Hepatocyte (in vitro differentiated cells): Measurements from ENCODE around the gene HOXD9. TPM values are rescaled to one million over a fixed set of nuclear protein-coding genes. Genes with fewer than 3 reads are reported as not detected.
A peak's percentile ranks its signal among the peaks of the same experiment; 100 is the strongest.

ENCODE experiments used
- DNase-seq: peaks from one replicate; pipeline ENCODE4 v3.0.0-alpha.2; 2016; ENCODE audit warnings: low spot score
- H2AFZ ChIP-seq: fragments of 200-600 bp; sonication (generic); 2 replicates; pipeline ENCODE4 v1.6.0; 2016; ENCODE audit warnings: antibody characterized with exemption, mild to moderate bottlenecking
- H3K27ac ChIP-seq: fragments of 200-600 bp; sonication (generic); 2 replicates; pipeline ENCODE4 v1.5.1; 2016; ENCODE audit warnings: mild to moderate bottlenecking
- H3K27me3 ChIP-seq: fragments of 200-600 bp; sonication (generic); 2 replicates; pipeline ENCODE4 v1.6.1; 2016
- H3K36me3 ChIP-seq: fragments of 200-600 bp; sonication (generic); replicated peaks from 2 replicates; pipeline ENCODE4 v1.5.1; 2016; ENCODE audit warnings: low read depth; ENCODE audit not compliant: insufficient read depth
- H3K4me1 ChIP-seq: fragments of 200-600 bp; sonication (generic); 2 replicates; pipeline ENCODE4 v1.5.1; 2016; ENCODE audit warnings: mild to moderate bottlenecking, moderate library complexity; ENCODE audit not compliant: insufficient read depth
- H3K4me2 ChIP-seq: fragments of 200-600 bp; sonication (generic); 2 replicates; pipeline ENCODE4 v1.6.0; 2016
- H3K4me3 ChIP-seq: fragments of 200-600 bp; sonication (generic); 2 replicates; pipeline ENCODE4 v1.5.1; 2016; ENCODE audit warnings: mild to moderate bottlenecking
- H3K79me2 ChIP-seq: fragments of 200-600 bp; sonication (generic); 2 replicates; pipeline ENCODE4 v1.6.0; 2017; ENCODE audit warnings: mild to moderate bottlenecking
- H3K9me2 ChIP-seq: fragments of 200-600 bp; sonication (generic); replicated peaks from 2 replicates; pipeline ENCODE4 v1.6.0; 2017; ENCODE audit warnings: mild to moderate bottlenecking; ENCODE audit not compliant: insufficient read depth
- H3K9me3 ChIP-seq: fragments of 200-600 bp; sonication (generic); 2 replicates; pipeline ENCODE4 v1.5.1; 2016; ENCODE audit warnings: low read depth, mild to moderate bottlenecking
- H4K20me1 ChIP-seq: fragments of 200-600 bp; sonication (generic); 2 replicates; pipeline ENCODE4 v1.6.0; 2016; ENCODE audit warnings: mild to moderate bottlenecking; ENCODE audit not compliant: insufficient read depth, poor library complexity, severe bottlenecking
- EZH2 ChIP-seq: fragments of 200-600 bp; sonication (generic); IDR thresholded peaks from 2 replicates; pipeline ENCODE4 v1.6.1; 2016; ENCODE audit warnings: antibody characterized with exemption, mild to moderate bottlenecking, borderline replicate concordance
- EZH2phosphoT487 ChIP-seq: fragments of 200-600 bp; sonication (generic); IDR thresholded peaks from one replicate; pipeline ENCODE4 v1.6.1; 2018; ENCODE audit warnings: antibody characterized with exemption, mild to moderate bottlenecking, low read depth, moderate library complexity; ENCODE audit not compliant: unreplicated experiment, severe bottlenecking
- WGBS: methylation state at CpG from one replicate; pipeline ENCODE4 v1.1.6; 2016; ENCODE audit warnings: low lambda C conversion rate; ENCODE audit errors: missing lambda C conversion rate; 5-methylcytosine and 5-hydroxymethylcytosine counted together
- polyA plus RNA-seq: library from polyadenylated mRNA; unstranded; fragments of >200 nt; fragmentation: Nextera tagmentation; extraction: Ambion mirVana; gene quantifications from 2 replicates; pipeline ENCODE4 v1.2.1, GENCODE V29; 2016
- total RNA-seq: library from RNA; depleted of rRNA; stranded (reverse); fragments of >200 nt; gene quantifications from 2 replicates; pipeline ENCODE4 v1.2.3, GENCODE V29; 2014
- TF ChIP-seq, protein P1 (sequence below): fragments of 200-600 bp; sonication (generic); IDR thresholded peaks from 2 replicates; pipeline ENCODE4 v1.5.1; 2016; ENCODE audit warnings: antibody characterized with exemption, mild to moderate bottlenecking; ENCODE audit not compliant: poor library complexity

HOXD9 gene
- total and polyA plus RNA-seq, 2 experiments from 2014 or later, result 2.9 to 4.7 TPM

DNA sequence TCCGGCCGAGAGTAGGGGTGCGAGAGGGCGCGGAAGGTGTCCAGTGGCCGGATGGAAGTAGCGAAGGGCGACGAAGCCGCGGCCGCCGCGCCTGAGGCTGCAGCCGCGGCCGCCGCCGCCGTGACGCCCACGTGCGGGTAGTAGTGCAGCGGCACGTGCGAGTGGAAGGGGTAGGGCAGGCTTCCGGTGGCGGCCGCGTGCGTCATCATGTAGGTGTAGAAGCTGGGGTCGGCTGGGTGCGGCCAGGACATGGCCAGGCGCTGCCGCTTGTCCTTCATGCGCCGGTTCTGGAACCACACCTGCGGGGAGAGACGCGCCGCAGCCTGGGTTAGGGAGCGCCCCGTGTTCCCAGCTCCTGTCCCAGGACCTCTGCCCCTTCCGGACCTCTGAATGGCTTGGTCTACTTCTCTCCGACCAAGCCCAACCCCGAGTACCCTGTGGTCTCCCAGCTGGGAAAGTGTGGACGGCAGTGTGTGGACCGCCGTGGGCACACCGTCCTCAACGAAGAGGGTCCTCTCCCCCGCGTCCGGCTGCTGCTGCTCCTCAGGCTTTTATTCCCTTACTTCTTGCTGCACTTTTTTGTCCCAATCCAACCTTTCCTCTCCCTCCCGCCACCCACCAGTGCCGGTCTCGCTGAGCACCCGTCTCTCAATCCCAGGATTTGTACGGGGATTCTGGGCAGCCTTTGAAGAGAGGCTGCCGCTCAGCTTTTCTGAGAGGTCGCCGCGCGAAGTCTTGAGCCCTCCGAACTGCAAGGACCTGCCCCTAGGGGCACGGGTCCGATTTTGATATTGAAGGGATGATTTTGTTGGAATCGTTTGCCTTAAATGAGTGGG is 41.8 kb upstream of the HOXD9 start:
- 4% methylated on average over 68 of the region's 68 CpGs for WGBS
- H3K4me3 ChIP-seq, result peak overlapping the region; percentile 53
- peak; percentile 69 for DNase-seq
- no peaks in the 10 kb centered on the region for H3K9me3 ChIP-seq
- peaks cover 7% of the 10 kb centered on the region for H3K4me1 ChIP-seq
- H4K20me1 ChIP-seq, result no peaks in the 10 kb centered on the region
- H3K4me2 ChIP-seq, result peak overlapping the region; percentile 84
- H3K79me2 ChIP-seq, result peaks cover 43% of the 10 kb centered on the region
- peak overlapping the region; percentile 50 for H2AFZ ChIP-seq
- H3K9me2 ChIP-seq, result no peaks in the 10 kb centered on the region
- TF ChIP-seq EZH2phosphoT487 (peak; percentile 26), EZH2 (peak; percentile 85)
- TF ChIP-seq, protein P1, sequence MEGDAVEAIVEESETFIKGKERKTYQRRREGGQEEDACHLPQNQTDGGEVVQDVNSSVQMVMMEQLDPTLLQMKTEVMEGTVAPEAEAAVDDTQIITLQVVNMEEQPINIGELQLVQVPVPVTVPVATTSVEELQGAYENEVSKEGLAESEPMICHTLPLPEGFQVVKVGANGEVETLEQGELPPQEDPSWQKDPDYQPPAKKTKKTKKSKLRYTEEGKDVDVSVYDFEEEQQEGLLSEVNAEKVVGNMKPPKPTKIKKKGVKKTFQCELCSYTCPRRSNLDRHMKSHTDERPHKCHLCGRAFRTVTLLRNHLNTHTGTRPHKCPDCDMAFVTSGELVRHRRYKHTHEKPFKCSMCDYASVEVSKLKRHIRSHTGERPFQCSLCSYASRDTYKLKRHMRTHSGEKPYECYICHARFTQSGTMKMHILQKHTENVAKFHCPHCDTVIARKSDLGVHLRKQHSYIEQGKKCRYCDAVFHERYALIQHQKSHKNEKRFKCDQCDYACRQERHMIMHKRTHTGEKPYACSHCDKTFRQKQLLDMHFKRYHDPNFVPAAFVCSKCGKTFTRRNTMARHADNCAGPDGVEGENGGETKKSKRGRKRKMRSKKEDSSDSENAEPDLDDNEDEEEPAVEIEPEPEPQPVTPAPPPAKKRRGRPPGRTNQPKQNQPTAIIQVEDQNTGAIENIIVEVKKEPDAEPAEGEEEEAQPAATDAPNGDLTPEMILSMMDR, result no peak
- H3K36me3 ChIP-seq, result no peaks in the 10 kb centered on the region
- peak overlapping the region; percentile 88 for H3K27ac ChIP-seq
- H3K27me3 ChIP-seq, result peaks cover 92% of the 10 kb centered on the region

DNA sequence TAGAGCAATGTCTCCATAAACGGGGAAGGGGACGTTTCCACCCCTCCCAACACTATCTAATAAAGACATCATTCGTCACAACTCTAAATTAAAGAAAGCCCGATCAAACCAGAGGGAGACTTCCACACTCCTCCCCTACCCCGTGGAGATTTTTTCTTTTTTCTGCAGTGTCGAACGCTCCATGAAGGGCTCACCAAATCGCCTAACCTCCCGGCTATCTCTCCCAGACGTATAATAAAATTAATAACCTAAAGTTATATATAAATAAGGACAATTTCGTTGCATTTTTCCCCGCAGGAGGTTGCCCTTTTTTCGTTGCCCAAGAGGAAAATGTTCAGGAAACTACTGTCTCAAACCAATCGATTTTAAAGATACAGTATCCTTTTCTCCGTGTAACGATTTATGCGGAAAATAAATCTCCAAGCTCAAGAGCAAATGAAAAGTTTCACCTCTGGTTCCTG is 41.1 kb upstream of the HOXD9 start:
- 11% methylated on average over 17 of the region's 17 CpGs for WGBS
- peaks cover 46% of the 10 kb centered on the region for H3K79me2 ChIP-seq
- peaks cover 9% of the 10 kb centered on the region for H3K4me1 ChIP-seq
- H4K20me1 ChIP-seq, result no peaks in the 10 kb centered on the region
- H3K4me3 ChIP-seq, result peak overlapping the region; percentile 53
- TF ChIP-seq EZH2phosphoT487, result no peak
- TF ChIP-seq, protein P1, result no peak
- no peak for TF ChIP-seq EZH2
- DNase-seq, result no peak
- H2AFZ ChIP-seq, result no peak overlapping the region
- no peaks in the 10 kb centered on the region for H3K36me3 ChIP-seq
- H3K9me2 ChIP-seq, result no peaks in the 10 kb centered on the region
- H3K27me3 ChIP-seq, result peaks cover 92% of the 10 kb centered on the region
- H3K9me3 ChIP-seq, result no peaks in the 10 kb centered on the region
- peak overlapping the region; percentile 84 for H3K4me2 ChIP-seq
- peak overlapping the region; percentile 88 for H3K27ac ChIP-seq

DNA sequence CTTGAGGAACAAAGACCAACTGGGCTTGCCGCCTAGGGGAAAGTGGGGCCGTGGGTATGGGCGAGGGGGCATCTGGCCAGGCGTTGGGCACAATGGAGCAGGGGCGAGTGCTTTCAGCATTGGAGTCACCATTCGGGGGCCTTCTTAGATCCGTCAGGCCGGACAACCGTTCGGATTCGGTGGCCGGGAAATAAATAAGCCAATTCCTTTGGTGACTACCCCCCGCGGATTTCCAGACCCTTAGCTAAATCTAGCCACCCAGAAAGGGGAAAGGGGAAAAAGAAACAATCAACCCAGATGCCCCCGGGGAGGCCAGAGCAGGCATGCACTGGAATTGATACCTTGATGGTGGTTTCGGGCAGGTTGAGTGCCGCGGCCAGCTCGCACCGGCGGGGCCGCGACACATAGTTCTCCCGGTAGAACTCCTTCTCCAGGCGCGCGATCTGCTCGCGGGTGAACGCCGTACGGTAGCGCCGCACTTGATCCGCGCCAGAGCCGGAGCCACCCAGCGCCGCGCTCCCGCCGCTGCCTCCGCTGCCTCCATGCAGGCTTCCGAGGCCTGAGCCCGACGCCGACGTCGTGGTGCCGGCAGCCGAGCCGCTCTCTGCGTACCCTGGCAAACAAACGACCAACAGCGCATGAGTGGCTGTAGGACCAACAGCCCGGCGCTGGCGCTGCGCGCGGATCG is 40.5 kb upstream of the HOXD9 start:
- H2AFZ ChIP-seq, result peak overlapping the region; percentile 26
- no peaks in the 10 kb centered on the region for H4K20me1 ChIP-seq
- H3K4me1 ChIP-seq, result peaks cover 9% of the 10 kb centered on the region
- DNase-seq, result no peak
- no peaks in the 10 kb centered on the region for H3K9me2 ChIP-seq
- H3K79me2 ChIP-seq, result peaks cover 46% of the 10 kb centered on the region
- peaks cover 92% of the 10 kb centered on the region for H3K27me3 ChIP-seq
- H3K36me3 ChIP-seq, result no peaks in the 10 kb centered on the region
- 3% methylated on average over 62 of the region's 62 CpGs for WGBS
- H3K4me2 ChIP-seq, result peak overlapping the region; percentile 84
- H3K9me3 ChIP-seq, result no peaks in the 10 kb centered on the region
- peak overlapping the region; percentile 53 for H3K4me3 ChIP-seq
- H3K27ac ChIP-seq, result peak overlapping the region; percentile 88
- TF ChIP-seq, protein P1, result no peak
- TF ChIP-seq EZH2 (peak; percentile 99), EZH2phosphoT487 (peak; percentile 73)
